COR-L47 (cell line): ENCODE measurements around the gene TGFBRAP1.
A peak's percentile ranks its signal among the peaks of the same experiment; 100 is the strongest.

Source experiments
- DNase-seq: peaks from one replicate; lab custom pipeline; 2025; lab: John Stamatoyannopoulos, UW

The TGFBRAP1 gene

GRCh38 chr2:105237045-105237765 lies 92.3 kb downstream of the TGFBRAP1 start:
- DNase-seq = no peak

- DNase-seq = no peak
These were observed 93.5 kb downstream of the TGFBRAP1 start for GRCh38 chr2:105236060-105236424.

GRCh38 chr2:105235388-105236059 lies 94.0 kb downstream of the TGFBRAP1 start:
- peak; percentile 78 for DNase-seq

- DNase-seq = no peak
These were observed 98.3 kb downstream of the TGFBRAP1 start for GRCh38 chr2:105231232-105231619.

GRCh38 chr2:105224444-105224843 lies 105.1 kb downstream of the TGFBRAP1 start:
- DNase-seq = no peak

- DNase-seq = no peak
These were observed 108.9 kb downstream of the TGFBRAP1 start for GRCh38 chr2:105220604-105221003.

GRCh38 chr2:105215586-105216192 lies 113.8 kb downstream of the TGFBRAP1 start:
- no peak for DNase-seq
